Ectodermal cell (in vitro differentiated cells): Measurements from ENCODE around the gene HACE1.

Experiments
- H3K27ac ChIP-seq: 2 replicates; pipeline ENCODE4 v1.7.0; 2013; ENCODE audit warnings: mild to moderate bottlenecking, low read depth, low read length; ENCODE audit not compliant: insufficient read depth, poor library complexity, severe bottlenecking
- H3K27me3 ChIP-seq: 2 replicates; pipeline ENCODE4 v1.7.0; 2013; ENCODE audit warnings: mild to moderate bottlenecking, low read length; ENCODE audit not compliant: insufficient read depth, control insufficient read depth, poor library complexity, severe bottlenecking
- H3K36me3 ChIP-seq: one replicate; pipeline ENCODE4 v1.7.0; 2013; ENCODE audit warnings: low read length; ENCODE audit not compliant: control insufficient read depth, insufficient read depth
- H3K4me1 ChIP-seq: one replicate; pipeline ENCODE4 v1.7.0; 2013; ENCODE audit warnings: low read length; ENCODE audit not compliant: control insufficient read depth, insufficient read depth
- H3K4me3 ChIP-seq: 2 replicates; pipeline ENCODE4 v1.7.0; 2013; ENCODE audit warnings: low read depth, low read length, control low read depth; ENCODE audit not compliant: insufficient read depth
- H3K9me3 ChIP-seq: 2 replicates; pipeline ENCODE4 v1.7.0; 2013; ENCODE audit warnings: mild to moderate bottlenecking, low read length, moderate library complexity; ENCODE audit not compliant: control insufficient read depth
- WGBS, 2 experiments: methylation state at CpG; one replicate each; pipeline ENCODE4 v1.1.7; 2013; ENCODE audit warnings: missing lambda C conversion rate in 2 of 2; 5-methylcytosine and 5-hydroxymethylcytosine counted together

HACE1 gene

DNA sequence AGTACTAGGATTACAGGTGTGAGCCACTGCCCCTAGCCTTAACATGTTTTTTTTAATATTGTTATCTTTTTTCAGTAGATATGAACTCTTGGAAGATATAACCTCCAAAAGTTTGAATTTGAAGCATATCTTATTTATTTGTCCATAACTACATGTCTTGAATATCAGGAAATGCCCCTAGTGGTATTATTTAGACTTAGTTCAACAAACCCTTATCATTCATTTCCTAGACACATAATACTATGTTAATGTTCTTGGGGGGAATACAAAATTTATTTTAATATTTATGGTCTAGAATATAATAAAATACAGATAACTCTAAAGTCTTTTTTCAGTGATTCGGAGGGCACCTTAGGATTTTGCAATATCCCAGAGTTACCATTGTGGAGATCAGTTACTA is 160.7 kb downstream of the HACE1 start:
- Histone ChIP-seq H3K4me1 (peaks cover 2% of the 10 kb centered on the region), H3K27ac (no peak overlapping the region), H3K36me3 (no peaks in the 10 kb centered on the region), H3K4me3 (no peak overlapping the region), H3K27me3 (no peaks in the 10 kb centered on the region), H3K9me3 (no peaks in the 10 kb centered on the region)
- WGBS, 2 experiments: 94 to 100% methylated on average over 1 of the region's 1 CpG

DNA sequence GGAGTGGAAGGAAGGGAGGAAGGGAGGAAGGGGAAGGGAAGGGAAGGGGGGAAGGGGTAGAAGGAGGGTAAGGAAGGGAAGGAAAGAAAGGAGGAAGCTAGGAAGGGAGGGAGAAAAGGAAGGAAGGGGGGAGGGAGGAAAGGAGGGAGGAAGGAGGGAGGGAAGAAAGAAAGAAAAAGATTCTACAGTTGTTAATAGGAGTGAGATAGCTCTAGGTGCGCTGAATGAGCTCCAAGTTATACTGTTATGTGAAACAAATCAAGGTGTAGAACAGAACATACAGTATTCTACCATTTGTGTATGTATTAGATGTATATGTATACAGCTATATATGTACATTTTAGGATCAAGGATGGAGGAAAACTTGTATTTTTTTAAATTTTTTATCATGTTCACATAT is 167.7 kb downstream of the HACE1 start:
- Histone ChIP-seq H3K36me3 (no peaks in the 10 kb centered on the region), H3K9me3 (no peaks in the 10 kb centered on the region), H3K4me3 (no peak overlapping the region), H3K27me3 (no peaks in the 10 kb centered on the region), H3K4me1 (peaks cover 4% of the 10 kb centered on the region), H3K27ac (no peak overlapping the region)
- WGBS, 2 experiments: 80 to 90% methylated on average over 1 of the region's 1 CpG

DNA sequence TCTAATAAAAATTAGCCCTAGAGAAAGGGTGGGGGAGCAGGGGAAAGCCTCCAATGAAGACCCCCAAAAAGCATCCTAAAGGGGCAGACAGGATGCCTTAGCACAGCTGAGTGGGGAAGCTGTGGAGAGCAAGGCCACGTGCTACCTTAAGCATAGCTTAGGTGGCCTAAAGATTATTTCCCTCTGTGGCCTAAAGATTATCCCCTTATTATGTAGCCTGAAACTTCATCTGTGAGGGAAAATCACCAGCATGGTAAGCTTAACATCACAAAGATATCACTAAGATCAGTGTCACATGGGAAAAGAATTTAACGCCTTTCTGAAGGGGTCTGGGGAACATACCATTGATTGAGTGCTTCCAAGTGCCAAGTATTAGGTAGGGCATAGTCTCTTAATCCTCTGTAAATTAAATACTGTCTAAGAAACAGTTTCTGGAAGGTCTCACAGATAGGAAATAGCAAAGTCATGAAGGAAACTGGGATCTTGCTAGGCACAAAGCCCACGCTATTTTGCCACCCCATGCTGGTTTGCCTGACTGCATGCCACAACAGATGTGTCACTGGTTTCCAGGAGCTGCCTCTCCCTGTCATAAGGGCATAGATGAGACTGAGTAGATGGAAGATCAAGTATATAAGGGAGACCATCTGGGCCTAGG is 170.0 kb downstream of the HACE1 start:
- Histone ChIP-seq H3K27me3 (no peaks in the 10 kb centered on the region), H3K27ac (no peak overlapping the region), H3K9me3 (no peaks in the 10 kb centered on the region), H3K4me1 (peaks cover 4% of the 10 kb centered on the region), H3K36me3 (no peaks in the 10 kb centered on the region), H3K4me3 (no peak overlapping the region)
- 67 to 79% methylated on average over 3 of the region's 3 CpGs for WGBS, 2 experiments

DNA sequence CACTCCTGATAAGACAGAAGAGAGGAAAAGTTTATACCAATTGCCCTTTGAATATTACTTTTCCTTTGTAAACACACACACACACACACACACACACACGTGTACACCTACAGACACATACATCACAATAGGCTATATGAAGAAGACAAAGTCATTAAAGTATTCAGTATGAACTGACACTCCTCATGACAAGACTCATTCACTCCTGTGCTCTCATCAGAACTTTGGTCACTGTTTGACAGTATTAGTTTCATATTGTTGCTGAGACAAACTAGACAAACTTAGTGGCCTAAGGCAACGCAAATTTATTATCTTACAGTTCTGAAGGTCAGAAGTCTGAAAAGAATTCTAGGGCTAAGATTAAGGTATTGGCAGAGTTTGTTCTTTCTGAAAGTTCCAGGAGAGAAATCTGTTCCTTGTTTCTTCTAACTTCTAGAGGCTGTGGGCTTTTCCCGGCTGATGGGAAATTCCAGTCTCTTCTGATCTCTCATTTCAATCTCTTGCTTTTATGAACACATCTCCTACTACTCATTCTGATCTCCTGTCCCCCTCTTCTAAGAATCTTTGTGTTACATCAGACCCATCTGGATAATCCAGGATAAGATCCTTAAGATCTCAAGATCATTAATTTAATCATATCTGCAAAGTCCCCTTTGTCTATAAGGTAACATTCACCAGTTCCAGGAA is 171.3 kb downstream of the HACE1 start:
- Histone ChIP-seq H3K4me1 (peaks cover 4% of the 10 kb centered on the region), H3K36me3 (no peaks in the 10 kb centered on the region), H3K27ac (no peak overlapping the region), H3K27me3 (no peaks in the 10 kb centered on the region), H3K9me3 (no peaks in the 10 kb centered on the region), H3K4me3 (no peak overlapping the region)
- WGBS, 2 experiments: 91 to 94% methylated on average over 3 of the region's 3 CpGs

DNA sequence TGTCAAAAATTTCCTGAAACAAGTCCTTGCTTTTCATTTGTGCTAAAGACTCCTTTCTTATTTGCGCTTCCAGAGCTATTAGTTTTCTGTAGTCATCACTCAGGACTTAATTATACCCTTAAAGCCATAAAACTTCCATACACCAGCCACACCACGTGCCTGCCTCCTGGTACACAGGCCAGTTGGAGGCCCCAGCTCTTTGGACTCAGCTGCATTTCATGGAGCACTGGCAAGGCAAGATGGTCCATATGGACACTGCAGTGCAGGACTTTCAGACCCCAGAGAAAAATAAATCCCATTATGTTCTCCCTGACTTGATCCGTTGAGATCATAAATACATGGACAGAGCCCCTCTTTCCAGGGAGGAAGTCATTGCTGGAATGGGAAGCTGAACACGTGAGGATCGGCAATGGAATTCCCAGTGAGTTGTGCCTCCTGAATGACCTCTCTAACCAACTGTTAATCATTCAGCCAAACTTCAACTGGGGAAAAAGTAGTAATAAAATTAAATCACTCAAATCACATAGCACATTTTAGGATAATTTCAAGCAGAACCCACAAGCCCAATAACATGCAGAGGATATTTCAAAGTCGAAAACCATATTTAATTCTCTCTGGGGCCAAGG is 173.1 kb downstream of the HACE1 start:
- Histone ChIP-seq H3K36me3 (no peaks in the 10 kb centered on the region), H3K9me3 (no peaks in the 10 kb centered on the region), H3K27ac (no peak overlapping the region), H3K27me3 (no peaks in the 10 kb centered on the region), H3K4me3 (no peak overlapping the region), H3K4me1 (peaks cover 4% of the 10 kb centered on the region)
- WGBS, 2 experiments: 87 to 96% methylated on average over 5 to 6 of the region's 6 CpGs

DNA sequence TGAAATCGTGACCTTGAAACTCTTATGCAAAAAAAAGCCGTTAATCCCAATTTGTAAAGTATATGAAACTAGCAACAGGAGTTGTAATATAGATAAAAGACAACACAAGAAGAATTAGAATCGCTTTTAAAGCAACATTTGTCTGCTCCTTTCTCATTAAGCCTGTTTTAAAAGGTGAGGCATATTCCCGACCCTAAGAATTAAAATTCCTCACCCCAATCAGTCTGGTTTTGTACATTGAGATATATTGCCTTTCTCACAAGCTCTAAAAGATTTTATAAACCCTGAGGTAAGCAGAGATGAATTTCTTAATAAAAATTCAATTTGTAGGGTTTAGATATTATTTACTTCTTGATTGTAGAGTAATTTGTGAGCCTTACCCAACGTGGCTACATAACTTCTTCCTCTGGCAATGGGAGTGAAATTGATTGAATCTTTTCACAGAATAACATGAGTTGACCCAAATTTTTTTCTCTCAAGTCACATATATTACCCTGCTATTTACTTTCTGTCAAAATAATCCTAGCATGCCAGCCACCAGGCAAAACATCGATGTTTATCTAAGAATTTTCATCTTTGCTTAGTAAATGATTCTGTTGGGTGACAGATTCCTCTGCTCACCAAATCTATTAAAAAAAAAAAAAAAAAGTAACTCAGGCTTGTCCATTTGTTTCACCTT is 173.7 kb downstream of the HACE1 start:
- no peak overlapping the region for H3K27ac ChIP-seq
- H3K4me1 ChIP-seq: peaks cover 4% of the 10 kb centered on the region
- H3K4me3 ChIP-seq: no peak overlapping the region
- no peaks in the 10 kb centered on the region for H3K36me3 ChIP-seq
- 93 to 94% methylated on average over 3 to 6 of the region's 6 CpGs for WGBS, 2 experiments
- H3K27me3 ChIP-seq: no peaks in the 10 kb centered on the region
- H3K9me3 ChIP-seq: no peaks in the 10 kb centered on the region

DNA sequence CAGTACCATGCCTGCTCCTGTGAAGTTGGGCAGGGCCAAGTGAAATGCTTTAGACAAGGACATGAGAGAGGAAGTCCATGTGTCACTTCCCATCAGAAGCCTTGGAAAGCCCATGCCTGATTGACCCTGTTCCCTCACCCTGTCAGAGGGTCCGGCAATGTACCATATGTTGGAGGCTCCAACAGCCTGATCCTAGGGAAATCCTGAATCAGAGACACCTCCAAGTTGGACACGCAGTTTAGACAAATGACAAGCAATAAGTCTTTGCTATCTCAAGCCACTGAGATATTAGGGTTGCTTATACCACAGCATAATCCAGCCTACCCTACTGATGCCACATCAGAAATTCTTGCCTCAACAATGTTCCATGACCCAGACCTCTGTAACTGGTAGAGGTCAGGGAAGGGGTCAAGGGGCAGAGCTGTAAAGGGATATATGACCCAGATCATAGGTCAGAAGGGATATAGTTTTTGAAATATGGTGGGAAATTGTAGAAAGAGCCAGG is 174.8 kb downstream of the HACE1 start:
- H3K27ac ChIP-seq: no peak overlapping the region
- peaks cover 3% of the 10 kb centered on the region for H3K4me1 ChIP-seq
- no peaks in the 10 kb centered on the region for H3K36me3 ChIP-seq
- H3K4me3 ChIP-seq: no peak overlapping the region
- no peaks in the 10 kb centered on the region for H3K27me3 ChIP-seq
- no peaks in the 10 kb centered on the region for H3K9me3 ChIP-seq
- WGBS, 2 experiments: 93 to 96% methylated on average over 2 of the region's 2 CpGs

DNA sequence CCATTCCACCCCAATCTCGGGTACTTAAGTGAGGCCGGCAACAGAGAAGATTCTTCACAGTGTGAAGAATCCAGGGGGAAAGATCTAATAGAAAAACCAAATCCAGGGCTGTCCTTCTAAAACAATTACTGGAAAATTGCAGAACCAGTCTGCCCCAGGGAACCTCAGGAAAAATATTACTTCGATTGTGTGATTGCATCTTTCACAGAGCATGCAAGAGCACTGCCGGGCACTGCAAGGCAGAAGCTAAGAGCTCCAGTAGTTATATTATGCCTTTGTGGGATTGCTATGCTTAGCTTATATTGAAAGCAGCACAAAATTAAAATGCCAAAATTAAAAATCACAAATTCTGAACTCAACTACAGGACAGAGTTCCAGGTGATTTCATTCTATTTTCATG is 175.9 kb downstream of the HACE1 start:
- Histone ChIP-seq H3K4me3 (no peak overlapping the region), H3K36me3 (no peaks in the 10 kb centered on the region), H3K27me3 (no peaks in the 10 kb centered on the region), H3K4me1 (no peaks in the 10 kb centered on the region), H3K9me3 (no peaks in the 10 kb centered on the region), H3K27ac (no peak overlapping the region)
- 93 to 95% methylated on average over 4 of the region's 4 CpGs for WGBS, 2 experiments

DNA sequence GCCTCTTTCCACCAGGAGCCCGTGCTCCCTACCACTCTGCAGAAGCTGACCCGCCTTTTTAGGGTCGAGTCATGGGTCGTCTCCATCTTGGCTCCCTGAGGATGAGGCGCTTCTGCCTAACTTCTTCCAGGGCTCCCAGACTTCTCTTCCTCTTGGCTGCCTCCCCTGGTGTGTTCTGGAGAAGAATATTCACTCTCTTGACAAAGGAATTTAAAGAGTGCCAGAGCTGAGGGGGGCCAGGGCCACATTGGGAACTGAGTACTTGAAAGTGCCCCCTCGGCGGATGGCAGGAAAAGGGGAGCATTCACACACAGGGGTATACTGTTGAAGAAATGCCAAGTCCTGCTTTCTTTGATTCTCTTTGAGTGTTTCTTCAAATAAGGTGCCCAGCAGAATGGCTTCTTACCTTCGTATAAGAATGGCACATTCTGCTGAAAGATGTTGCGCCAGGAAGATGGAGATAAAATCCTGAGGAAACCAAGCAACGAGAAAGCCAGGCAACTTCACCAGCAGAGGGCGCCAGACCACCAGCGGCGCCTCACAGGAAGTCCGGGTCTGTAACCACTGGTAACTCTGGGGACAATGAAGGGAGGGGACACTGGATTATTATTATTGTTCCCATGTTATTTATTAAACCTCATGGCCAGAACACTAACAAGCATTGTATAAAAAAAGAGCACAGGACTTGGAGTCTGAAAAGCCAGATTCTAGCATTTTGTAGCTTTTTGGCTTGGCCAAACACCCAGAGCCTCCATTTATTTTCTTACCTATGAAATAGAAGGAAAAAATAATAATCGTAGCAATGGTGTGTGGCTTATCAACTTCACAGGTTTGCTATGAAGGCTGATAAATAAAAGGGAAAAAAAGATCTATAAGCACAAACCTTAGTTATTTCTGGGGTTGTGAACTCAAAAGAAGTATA is 176.7 kb downstream of the HACE1 start:
- no peaks in the 10 kb centered on the region for H3K9me3 ChIP-seq
- no peak overlapping the region for H3K4me3 ChIP-seq
- H3K4me1 ChIP-seq: no peaks in the 10 kb centered on the region
- WGBS, 2 experiments: 56 to 60% methylated on average over 14 to 15 of the region's 15 CpGs
- no peak overlapping the region for H3K27ac ChIP-seq
- no peaks in the 10 kb centered on the region for H3K27me3 ChIP-seq
- no peaks in the 10 kb centered on the region for H3K36me3 ChIP-seq
